A673 (cell line): ENCODE measurements around the gene PDE11A. TPM values are rescaled to one million over a fixed set of nuclear protein-coding genes. Genes with fewer than 3 reads are reported as not detected.

Experiments used
- BruUV-seq: library from RNA; stranded (reverse); fragments of 400-500 nt; replicated peaks from 2 replicates; lab custom pipeline; 2021; lab: Mats Ljungman, UMichigan
- CTCF ChIA-PET: fragments of 300-600 bp; sonication (Branson Sonifier 250); formaldehyde crosslinking; loops from one replicate; lab custom pipeline; 2022; ENCODE audit warnings: antibody characterized with exemption; lab: Charles Lee
- POLR2A ChIA-PET: fragments of 300-600 bp; sonication (Branson Sonifier 250); formaldehyde crosslinking; loops from one replicate; lab custom pipeline; 2022; ENCODE audit warnings: antibody characterized with exemption; ENCODE audit not compliant: low non-redundant PET; lab: Charles Lee
- DNase-seq: peaks from one replicate; pipeline ENCODE4 v3.0.0-alpha.2; 2015; ENCODE audit warnings: low spot score
- H3K27ac ChIP-seq: fragments of 200-600 bp; sonication (generic); 2 replicates; pipeline ENCODE4 v1.5.1; 2016; ENCODE audit warnings: mixed run types, low read depth, mild to moderate bottlenecking, mixed read lengths, antibody characterized with exemption, low read length; ENCODE audit not compliant: poor library complexity, severe bottlenecking
- H3K27me3 ChIP-seq: fragments of 200-600 bp; sonication (generic); replicated peaks from 2 replicates; pipeline ENCODE4 v1.6.1; 2017; ENCODE audit warnings: mixed run types, low read depth, mild to moderate bottlenecking, mixed read lengths, antibody characterized with exemption, low read length; ENCODE audit not compliant: insufficient read depth, poor library complexity
- H3K36me3 ChIP-seq: fragments of 200-600 bp; sonication (generic); 2 replicates; pipeline ENCODE4 v1.6.1; 2016; ENCODE audit warnings: mixed run types, mild to moderate bottlenecking, mixed read lengths, antibody characterized with exemption, low read length; ENCODE audit not compliant: insufficient read depth, poor library complexity, severe bottlenecking
- H3K4me1 ChIP-seq: fragments of 200-600 bp; sonication (generic); 2 replicates; pipeline ENCODE4 v1.6.1; 2017; ENCODE audit warnings: mixed run types, mild to moderate bottlenecking, mixed read lengths, antibody characterized with exemption, low read length; ENCODE audit not compliant: insufficient read depth, poor library complexity, severe bottlenecking
- H3K4me3 ChIP-seq: fragments of 200-600 bp; sonication (generic); 2 replicates; pipeline ENCODE4 v1.5.1; 2016; ENCODE audit warnings: low read depth, mixed run types, mild to moderate bottlenecking, mixed read lengths, low read length; ENCODE audit not compliant: poor library complexity, severe bottlenecking
- H3K9me3 ChIP-seq: fragments of 200-600 bp; sonication (generic); 2 replicates; pipeline ENCODE4 v1.6.1; 2016; ENCODE audit warnings: mixed run types, low read depth, mild to moderate bottlenecking, mixed read lengths, antibody characterized with exemption, low read length; ENCODE audit not compliant: poor library complexity, severe bottlenecking
- CTCF ChIP-seq: fragments of 300-800, 200-600 bp; sonication (generic); conservative IDR thresholded peaks from 2 replicates; pipeline ENCODE4 v1.5.1; 2017; ENCODE audit warnings: low read depth, mild to moderate bottlenecking, antibody characterized with exemption, low read length, moderate library complexity, mixed read lengths
- EZH2 ChIP-seq: fragments of 200-600 bp; sonication (generic); IDR thresholded peaks from 2 replicates; pipeline ENCODE4 v1.6.1; 2017; ENCODE audit warnings: borderline replicate concordance, low read depth, mild to moderate bottlenecking, mixed read lengths, antibody characterized with exemption, low read length; ENCODE audit not compliant: poor library complexity, severe bottlenecking
- intact Hi-C: fragments of 100-400 bp; cut with micrococcal nuclease; formaldehyde crosslinking; loops from one replicate; pipeline ENCODE4 v1.10.0; 2022; ENCODE audit not compliant: unreplicated experiment
- total RNA-seq: library from RNA; stranded (reverse); gene quantifications from 2 replicates; pipeline ENCODE4 v1.2.3, GENCODE V29; 2021

Gene PDE11A
- total RNA-seq, 1 experiment from 2014 or later, result not detected

DNA sequence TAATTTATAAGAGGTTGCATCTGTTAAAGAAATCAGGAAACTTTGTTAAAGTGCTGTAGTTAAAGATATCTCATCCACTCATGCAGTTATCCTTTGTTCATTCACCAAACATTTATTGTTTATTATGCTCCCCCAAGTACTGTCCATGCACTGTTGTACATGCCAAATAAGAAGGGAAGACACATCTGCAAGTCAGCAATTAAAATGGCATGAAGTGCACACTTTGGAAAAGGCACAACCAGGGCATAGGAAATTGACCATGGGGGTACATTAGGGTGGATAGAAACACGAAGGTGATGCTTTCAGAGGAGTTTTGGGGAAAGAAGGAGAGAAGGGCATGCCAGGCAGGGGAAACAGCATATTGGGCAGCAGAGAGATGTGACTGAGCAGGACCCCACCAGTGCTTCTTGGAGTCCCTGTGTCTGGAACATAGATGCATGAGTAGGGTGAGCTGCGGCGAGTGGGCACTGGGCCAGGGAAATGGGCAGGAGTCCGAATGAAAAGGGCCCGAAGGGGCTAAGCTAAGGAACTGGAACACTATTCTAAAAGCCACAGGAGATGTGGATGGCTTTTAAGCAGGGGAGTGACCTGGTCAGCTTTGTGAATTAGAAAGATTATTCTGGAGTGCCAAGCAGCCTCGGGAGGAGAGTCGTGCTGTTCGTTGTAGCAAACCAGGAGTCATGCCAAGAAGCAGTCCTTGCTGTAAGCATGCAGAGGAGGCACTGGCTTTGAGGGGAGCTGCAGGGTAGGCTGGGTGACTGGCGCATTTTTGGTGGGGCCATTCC lies 363.7 kb downstream of the PDE11A start:
- no peak overlapping the region for H3K27ac ChIP-seq
- no peak for DNase-seq
- H3K27me3 ChIP-seq, result no peaks in the 10 kb centered on the region
- CTCF ChIA-PET, result no interaction called here
- POLR2A ChIA-PET, result no interaction called here
- H3K9me3 ChIP-seq, result no peaks in the 10 kb centered on the region
- intact Hi-C loops, result no loop called here
- H3K4me1 ChIP-seq, result no peaks in the 10 kb centered on the region
- TF ChIP-seq EZH2 (no peak), CTCF (no peak)
- BruUV-seq, result no TSS peak
- no peaks in the 10 kb centered on the region for H3K36me3 ChIP-seq
- H3K4me3 ChIP-seq, result no peak overlapping the region

- CTCF ChIA-PET, result no interaction called here
- Histone ChIP-seq H3K27me3 (no peaks in the 10 kb centered on the region), H3K27ac (no peak overlapping the region), H3K36me3 (no peaks in the 10 kb centered on the region), H3K4me1 (no peaks in the 10 kb centered on the region), H3K9me3 (no peaks in the 10 kb centered on the region), H3K4me3 (no peak overlapping the region)
- POLR2A ChIA-PET, result no interaction called here
- intact Hi-C loops, result no loop called here
- DNase-seq, result no peak
- TF ChIP-seq EZH2, result no peak
- no TSS peak for BruUV-seq
These were observed 364.5 kb downstream of the PDE11A start for GRCh38 chr2:177708106-177708505.

GRCh38 chr2:177705511-177706173 lies 366.9 kb downstream of the PDE11A start:
- DNase-seq, result no peak
- POLR2A ChIA-PET, result no interaction called here
- no TSS peak for BruUV-seq
- no peaks in the 10 kb centered on the region for H3K9me3 ChIP-seq
- no peaks in the 10 kb centered on the region for H3K27me3 ChIP-seq
- no peak for TF ChIP-seq EZH2
- no peak for TF ChIP-seq CTCF
- no peak overlapping the region for H3K27ac ChIP-seq
- H3K4me3 ChIP-seq, result no peak overlapping the region
- no peaks in the 10 kb centered on the region for H3K4me1 ChIP-seq
- CTCF ChIA-PET, result no interaction called here
- intact Hi-C loops, result no loop called here
- no peaks in the 10 kb centered on the region for H3K36me3 ChIP-seq
